MM.1S (cell line): ENCODE results near the gene CNOT10.

ENCODE experiments used
- CTCF ChIP-seq: fragments of 300-600 bp; sonication (generic); IDR thresholded peaks from 2 replicates; pipeline ENCODE4 v1.5.1; 2016; ENCODE audit warnings: antibody characterized with exemption, low read length, mixed read lengths
- EZH2 ChIP-seq: fragments of 300-600 bp; sonication (generic); optimal IDR thresholded peaks from 2 replicates; pipeline ENCODE3; 2017; ENCODE audit warnings: low read depth, mild to moderate bottlenecking, antibody characterized with exemption, low read length, mixed read lengths

GRCh38 chr3:32780735-32781210 is 95.8 kb downstream of the CNOT10 start:
- 0 out of 2 replicates have a peak, but pooled peaks have one; percentile 2 for TF ChIP-seq CTCF
- no peak for TF ChIP-seq EZH2
